PC-9 (cell line): ENCODE results near the gene TSPAN18.

ENCODE experiments used
- CTCF ChIP-seq: fragments of 200-600 bp; sonication (generic); conservative IDR thresholded peaks from 2 replicates; pipeline ENCODE4 v1.6.1; 2017; ENCODE audit warnings: mixed run types, antibody characterized with exemption, mild to moderate bottlenecking, moderate library complexity
- EZH2 ChIP-seq: fragments of 200-600 bp; sonication (generic); IDR thresholded peaks from 2 replicates; pipeline ENCODE4 v1.8.0; 2017; ENCODE audit warnings: antibody characterized with exemption, low read depth

- TF ChIP-seq CTCF (no peak), EZH2 (no peak)
These were observed 253.0 kb downstream of the TSPAN18 start for GRCh38 chr11:44979543-44980399.
